Ishikawa (cell line): ENCODE measurements around the gene DMXL2.

Source experiments
- CEBPB ChIP-seq: IDR thresholded peaks from 2 replicates; pipeline ENCODE4 v1.6.1; 2012
- CREB1 ChIP-seq: IDR thresholded peaks from 2 replicates; pipeline ENCODE4 v1.6.1; 2012; ENCODE audit warnings: low read depth
- EGR1 ChIP-seq: IDR thresholded peaks from 2 replicates; pipeline ENCODE4 v1.6.1; 2012
- EP300 ChIP-seq: IDR thresholded peaks from 2 replicates; pipeline ENCODE4 v1.6.1; 2012; ENCODE audit warnings: borderline replicate concordance
- FOXM1 ChIP-seq: IDR thresholded peaks from 2 replicates; pipeline ENCODE4 v1.6.1; 2012; ENCODE audit warnings: low read depth, borderline replicate concordance
- NFIC ChIP-seq: IDR thresholded peaks from 2 replicates; pipeline ENCODE4 v1.6.1; 2012
- RAD21 ChIP-seq: IDR thresholded peaks from 2 replicates; pipeline ENCODE4 v1.6.1; 2012; ENCODE audit warnings: low read depth
- TAF1 ChIP-seq: IDR thresholded peaks from 2 replicates; pipeline ENCODE4 v1.6.1; 2012; ENCODE audit warnings: low read depth, mild to moderate bottlenecking
- TCF12 ChIP-seq: IDR thresholded peaks from 2 replicates; pipeline ENCODE4 v1.6.1; 2012; ENCODE audit warnings: low read depth
- TEAD4 ChIP-seq: IDR thresholded peaks from 2 replicates; pipeline ENCODE4 v1.6.1; 2012
- YY1 ChIP-seq: IDR thresholded peaks from 2 replicates; pipeline ENCODE4 v1.6.1; 2012; ENCODE audit warnings: low read depth
- ZBTB7A ChIP-seq: IDR thresholded peaks from 2 replicates; pipeline ENCODE4 v1.6.1; 2012; ENCODE audit warnings: low read depth
- TF ChIP-seq, protein P1 (sequence below): IDR thresholded peaks from 2 replicates; pipeline ENCODE4 v1.6.1; 2012; ENCODE audit warnings: low read depth, mild to moderate bottlenecking
- TF ChIP-seq, protein P2 (sequence below): IDR thresholded peaks from 2 replicates; pipeline ENCODE4 v1.6.1; 2012
- TF ChIP-seq, protein P3 (sequence below): IDR thresholded peaks from 2 replicates; pipeline ENCODE4 v1.6.1; 2012

Gene DMXL2

DNA sequence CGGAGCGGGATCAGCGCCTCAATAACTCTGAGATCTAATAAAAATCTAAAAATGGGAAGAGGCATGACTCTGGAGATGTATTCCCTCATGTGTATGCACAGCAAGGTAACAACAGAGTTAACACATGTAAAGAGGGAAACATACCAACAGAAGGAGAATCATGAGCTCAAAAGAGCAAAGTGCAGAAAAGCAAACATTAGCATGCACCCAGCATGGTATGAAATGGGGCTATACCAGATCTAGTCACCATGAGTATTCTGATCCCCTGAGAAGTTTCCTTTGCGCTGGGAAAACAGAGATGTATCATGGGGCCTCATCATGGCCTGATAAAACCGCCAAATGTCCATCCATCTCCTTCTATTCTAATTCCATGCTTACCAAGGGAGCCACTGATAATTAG, 152.1 kb downstream of the DMXL2 start:
- TF ChIP-seq CREB1 (no peak), TAF1 (no peak), EP300 (no peak), YY1 (no peak), TCF12 (no peak), FOXM1 (no peak), NFIC (no peak)
- TF ChIP-seq, protein P1, sequence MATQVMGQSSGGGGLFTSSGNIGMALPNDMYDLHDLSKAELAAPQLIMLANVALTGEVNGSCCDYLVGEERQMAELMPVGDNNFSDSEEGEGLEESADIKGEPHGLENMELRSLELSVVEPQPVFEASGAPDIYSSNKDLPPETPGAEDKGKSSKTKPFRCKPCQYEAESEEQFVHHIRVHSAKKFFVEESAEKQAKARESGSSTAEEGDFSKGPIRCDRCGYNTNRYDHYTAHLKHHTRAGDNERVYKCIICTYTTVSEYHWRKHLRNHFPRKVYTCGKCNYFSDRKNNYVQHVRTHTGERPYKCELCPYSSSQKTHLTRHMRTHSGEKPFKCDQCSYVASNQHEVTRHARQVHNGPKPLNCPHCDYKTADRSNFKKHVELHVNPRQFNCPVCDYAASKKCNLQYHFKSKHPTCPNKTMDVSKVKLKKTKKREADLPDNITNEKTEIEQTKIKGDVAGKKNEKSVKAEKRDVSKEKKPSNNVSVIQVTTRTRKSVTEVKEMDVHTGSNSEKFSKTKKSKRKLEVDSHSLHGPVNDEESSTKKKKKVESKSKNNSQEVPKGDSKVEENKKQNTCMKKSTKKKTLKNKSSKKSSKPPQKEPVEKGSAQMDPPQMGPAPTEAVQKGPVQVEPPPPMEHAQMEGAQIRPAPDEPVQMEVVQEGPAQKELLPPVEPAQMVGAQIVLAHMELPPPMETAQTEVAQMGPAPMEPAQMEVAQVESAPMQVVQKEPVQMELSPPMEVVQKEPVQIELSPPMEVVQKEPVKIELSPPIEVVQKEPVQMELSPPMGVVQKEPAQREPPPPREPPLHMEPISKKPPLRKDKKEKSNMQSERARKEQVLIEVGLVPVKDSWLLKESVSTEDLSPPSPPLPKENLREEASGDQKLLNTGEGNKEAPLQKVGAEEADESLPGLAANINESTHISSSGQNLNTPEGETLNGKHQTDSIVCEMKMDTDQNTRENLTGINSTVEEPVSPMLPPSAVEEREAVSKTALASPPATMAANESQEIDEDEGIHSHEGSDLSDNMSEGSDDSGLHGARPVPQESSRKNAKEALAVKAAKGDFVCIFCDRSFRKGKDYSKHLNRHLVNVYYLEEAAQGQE = no peak

DNA sequence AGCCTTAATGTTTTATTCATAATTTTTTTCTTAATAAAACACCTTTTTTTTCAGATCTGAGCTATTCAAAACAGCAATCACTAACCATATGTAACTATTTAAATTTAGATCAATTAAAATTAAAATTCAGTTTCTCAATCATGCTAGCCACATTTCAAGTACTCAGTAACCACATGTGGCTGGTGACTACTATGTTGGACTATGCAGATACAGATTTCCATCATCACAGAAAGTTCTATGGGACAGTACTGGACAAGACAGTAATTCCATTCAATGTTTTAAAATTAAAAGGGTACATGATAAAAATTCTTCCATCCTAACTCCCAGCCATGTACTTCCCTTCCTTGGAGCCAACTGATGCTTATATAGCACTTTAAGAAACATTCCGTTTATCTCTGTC, 161.8 kb downstream of the DMXL2 start:
- TF ChIP-seq, protein P2, sequence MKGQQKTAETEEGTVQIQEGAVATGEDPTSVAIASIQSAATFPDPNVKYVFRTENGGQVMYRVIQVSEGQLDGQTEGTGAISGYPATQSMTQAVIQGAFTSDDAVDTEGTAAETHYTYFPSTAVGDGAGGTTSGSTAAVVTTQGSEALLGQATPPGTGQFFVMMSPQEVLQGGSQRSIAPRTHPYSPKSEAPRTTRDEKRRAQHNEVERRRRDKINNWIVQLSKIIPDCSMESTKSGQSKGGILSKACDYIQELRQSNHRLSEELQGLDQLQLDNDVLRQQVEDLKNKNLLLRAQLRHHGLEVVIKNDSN = no peak
- TF ChIP-seq RAD21 (no peak), TCF12 (no peak), EP300 (no peak), TEAD4 (no peak), CREB1 (no peak), YY1 (no peak), TAF1 (no peak), ZBTB7A (no peak), NFIC (no peak), EGR1 (no peak), FOXM1 (no peak), CEBPB (no peak)
- TF ChIP-seq, protein P1 = no peak
- TF ChIP-seq, protein P3, sequence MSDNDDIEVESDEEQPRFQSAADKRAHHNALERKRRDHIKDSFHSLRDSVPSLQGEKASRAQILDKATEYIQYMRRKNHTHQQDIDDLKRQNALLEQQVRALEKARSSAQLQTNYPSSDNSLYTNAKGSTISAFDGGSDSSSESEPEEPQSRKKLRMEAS = no peak

DNA sequence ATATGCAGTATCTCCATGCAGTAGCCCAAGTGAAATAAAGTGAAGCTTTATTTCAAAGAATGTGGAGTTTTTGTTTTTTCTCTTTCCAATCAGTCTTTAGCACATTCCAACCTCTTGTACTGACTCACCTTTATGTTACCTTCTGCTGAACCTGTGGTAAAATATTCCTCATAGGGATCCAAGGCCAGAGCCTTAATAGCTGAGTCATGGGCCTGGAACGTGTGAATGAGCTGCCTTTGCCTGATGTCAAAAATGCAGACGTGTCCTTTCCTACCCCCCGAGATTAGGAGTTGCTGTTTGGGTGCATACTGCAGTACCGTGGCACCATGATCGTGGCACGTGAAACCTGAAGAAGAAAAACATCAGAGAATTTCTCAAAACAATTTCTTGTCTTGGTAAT, 172.6 kb downstream of the DMXL2 start:
- no peak for TF ChIP-seq TAF1
- peak; percentile 66 for TF ChIP-seq TEAD4

DNA sequence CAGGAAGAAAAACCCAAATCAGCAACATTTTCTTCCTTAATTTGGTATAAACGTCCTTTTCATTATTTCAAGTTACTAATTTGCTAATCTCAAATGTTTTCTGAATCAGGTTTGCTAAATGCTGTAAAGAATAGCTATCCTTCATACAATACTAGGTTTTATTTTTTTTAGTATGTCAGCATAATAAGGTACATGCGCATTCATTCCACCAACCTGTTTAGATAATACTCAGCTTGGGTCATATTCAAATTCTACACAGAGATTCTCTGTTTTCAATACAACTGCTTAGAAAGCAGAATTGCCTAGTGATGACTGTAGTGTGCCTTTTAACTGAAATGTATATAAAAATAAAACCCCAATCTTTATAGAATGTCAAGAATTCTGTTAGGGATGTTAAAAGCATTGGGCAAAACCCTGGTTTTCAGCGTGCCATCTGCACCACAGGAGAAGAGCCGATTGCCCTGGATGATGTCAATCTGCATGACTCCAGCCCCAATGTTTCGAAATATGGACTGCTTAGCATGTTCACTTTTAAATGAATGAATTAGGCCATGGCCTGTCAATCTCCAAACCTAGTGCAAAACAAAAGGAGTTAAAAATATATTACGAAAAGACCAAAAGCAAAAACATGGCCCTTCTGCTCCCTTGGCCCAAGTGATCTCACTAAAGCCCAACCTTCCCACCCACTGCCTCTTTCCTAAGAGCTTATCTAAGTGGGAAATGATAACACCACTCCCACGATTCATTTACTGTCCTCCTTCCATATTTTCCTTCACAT, 173.8 kb downstream of the DMXL2 start:
- TF ChIP-seq YY1 (no peak), NFIC (no peak), EP300 (no peak), CREB1 (no peak), ZBTB7A (no peak), TEAD4 (no peak), EGR1 (no peak), RAD21 (no peak), FOXM1 (no peak), CEBPB (no peak), TCF12 (no peak), TAF1 (no peak)
- TF ChIP-seq, protein P2 = no peak
- TF ChIP-seq, protein P1 = no peak
- TF ChIP-seq, protein P3 = no peak
